Measurements from ENCODE around the gene FOXO3.
"Not testable (repeated sequence)": the region's sequence is repeated elsewhere in the genome, so short reads cannot be mapped to it uniquely, and the experiment has no call there.

The FOXO3 gene

GRCh38 chr6:108556250-108556649 lies 4.5 kb upstream of the FOXO3 start:
- no peak for DNase-seq

GRCh38 chr6:108556866-108557493 lies 3.7 kb upstream of the FOXO3 start:
- DNase-seq: no peak

- peak; percentile 68 for DNase-seq
These were observed 3.0 kb upstream of the FOXO3 start for GRCh38 chr6:108557494-108558371.

GRCh38 chr6:108558372-108559096 lies 2.2 kb upstream of the FOXO3 start:
- peak; percentile 98 for DNase-seq

GRCh38 chr6:108559097-108559883 lies 1.4 kb upstream of the FOXO3 start:
- DNase-seq: peak; percentile 77

- DNase-seq: no peak
These were observed 744 bp upstream of the FOXO3 start for GRCh38 chr6:108559884-108560462.

- DNase-seq: not testable (repeated sequence)
These were observed 561 bp downstream of the FOXO3 start for GRCh38 chr6:108561309-108561647.

GRCh38 chr6:108561742-108562502 lies 1.2 kb downstream of the FOXO3 start:
- DNase-seq: no peak

- peak; percentile 76 for DNase-seq
These were observed 1.8 kb downstream of the FOXO3 start for GRCh38 chr6:108562503-108562993.

GRCh38 chr6:108563292-108563691 lies 2.6 kb downstream of the FOXO3 start:
- DNase-seq: no peak

- DNase-seq: peak; percentile 40
These were observed 3.5 kb downstream of the FOXO3 start for GRCh38 chr6:108564178-108564577.

GRCh38 chr6:108565091-108565766 lies 4.5 kb downstream of the FOXO3 start:
- DNase-seq: peak; percentile 75

GRCh38 chr6:108565893-108566292 lies 5.2 kb downstream of the FOXO3 start:
- peak; percentile 98 for DNase-seq

- no peak for DNase-seq
These were observed 5.7 kb downstream of the FOXO3 start for GRCh38 chr6:108566406-108566805.

- no peak for DNase-seq
These were observed 7.4 kb downstream of the FOXO3 start for GRCh38 chr6:108568101-108568500.

GRCh38 chr6:108568551-108569305 lies 8.0 kb downstream of the FOXO3 start:
- peak; percentile 42 for DNase-seq

GRCh38 chr6:108570517-108570916 lies 9.8 kb downstream of the FOXO3 start:
- peak; percentile 1 for DNase-seq

- DNase-seq: no peak
These were observed 13.9 kb downstream of the FOXO3 start for GRCh38 chr6:108574457-108575141.

GRCh38 chr6:108575905-108576494 lies 15.3 kb downstream of the FOXO3 start:
- no peak for DNase-seq

All from MV-4-11 (cell line).